OCI-LY3 (cell line): Measurements from ENCODE around the gene FHIP2A.

Source experiments
- EZH2phosphoT487 ChIP-seq: fragments of 200-600 bp; shearing (Covaris generic); IDR thresholded peaks from 2 replicates; pipeline ENCODE4 v1.6.1; 2018; ENCODE audit warnings: antibody characterized with exemption, mixed run types, low read depth
- TF ChIP-seq, protein P1 (sequence below): fragments of 200-600, 300-600 bp; sonication (generic); IDR thresholded peaks from 2 replicates; pipeline ENCODE4 v1.5.1; 2014; ENCODE audit warnings: antibody characterized with exemption, low read length, low read depth

DNA sequence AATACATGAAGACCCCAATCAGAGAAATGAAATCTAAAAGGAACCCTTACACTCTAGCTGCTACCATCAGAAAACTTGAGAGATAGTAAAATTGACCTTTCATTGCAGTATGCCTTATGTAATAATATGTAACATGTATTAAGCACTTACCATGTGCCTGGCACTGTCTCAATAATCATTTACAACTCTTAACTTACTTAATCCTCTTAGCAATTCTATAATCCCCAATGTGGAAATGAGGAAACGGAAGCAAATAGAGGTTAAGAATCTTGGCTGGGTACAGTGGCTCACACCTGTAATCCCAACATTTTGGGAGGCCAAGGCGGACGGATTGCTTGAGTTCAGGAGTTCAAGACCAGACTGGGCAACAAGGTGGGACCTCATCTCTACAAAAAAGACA, 29.8 kb upstream of the FHIP2A start:
- no peak for TF ChIP-seq EZH2phosphoT487
- TF ChIP-seq, protein P1, sequence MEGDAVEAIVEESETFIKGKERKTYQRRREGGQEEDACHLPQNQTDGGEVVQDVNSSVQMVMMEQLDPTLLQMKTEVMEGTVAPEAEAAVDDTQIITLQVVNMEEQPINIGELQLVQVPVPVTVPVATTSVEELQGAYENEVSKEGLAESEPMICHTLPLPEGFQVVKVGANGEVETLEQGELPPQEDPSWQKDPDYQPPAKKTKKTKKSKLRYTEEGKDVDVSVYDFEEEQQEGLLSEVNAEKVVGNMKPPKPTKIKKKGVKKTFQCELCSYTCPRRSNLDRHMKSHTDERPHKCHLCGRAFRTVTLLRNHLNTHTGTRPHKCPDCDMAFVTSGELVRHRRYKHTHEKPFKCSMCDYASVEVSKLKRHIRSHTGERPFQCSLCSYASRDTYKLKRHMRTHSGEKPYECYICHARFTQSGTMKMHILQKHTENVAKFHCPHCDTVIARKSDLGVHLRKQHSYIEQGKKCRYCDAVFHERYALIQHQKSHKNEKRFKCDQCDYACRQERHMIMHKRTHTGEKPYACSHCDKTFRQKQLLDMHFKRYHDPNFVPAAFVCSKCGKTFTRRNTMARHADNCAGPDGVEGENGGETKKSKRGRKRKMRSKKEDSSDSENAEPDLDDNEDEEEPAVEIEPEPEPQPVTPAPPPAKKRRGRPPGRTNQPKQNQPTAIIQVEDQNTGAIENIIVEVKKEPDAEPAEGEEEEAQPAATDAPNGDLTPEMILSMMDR, result no peak
